Small intestine (tissue), 7 donors: ENCODE data around the gene SENP6. TPM values are rescaled to one million over a fixed set of nuclear protein-coding genes. Genes with fewer than 3 reads are reported as not detected.

Experiments
- DNase-seq, 2 donors: peaks; one replicate each; pipeline versions ENCODE4 v3.0.0 to v3.0.0-alpha.2; 2013
- FAIRE-seq: peaks from 2 replicates; lab custom pipeline; 2012; peaks lifted over from hg19 to GRCh38; lab: Jason Lieb, UNC
- H3K27ac ChIP-seq, 3 donors: one replicate each; pipeline ENCODE4 v1.5.1; 2013; ENCODE audit warnings: low read length in 2 of 3, mild to moderate bottlenecking in 2 of 3, control low read depth in 1 of 3, inconsistent platforms in 1 of 3, low read depth in 1 of 3, moderate library complexity in 1 of 3
- H3K27me3 ChIP-seq, 3 donors: one replicate each; pipeline ENCODE4 v1.6.1; 2013; ENCODE audit warnings: low read length in 3 of 3, inconsistent platforms in 1 of 3; ENCODE audit not compliant: control insufficient read depth in 3 of 3, insufficient read depth in 3 of 3
- H3K36me3 ChIP-seq, 3 donors: one replicate each; pipeline ENCODE4 v1.6.1; 2013; ENCODE audit warnings: low read length in 3 of 3, inconsistent platforms in 1 of 3, low read depth in 1 of 3, mild to moderate bottlenecking in 1 of 3, moderate library complexity in 1 of 3; ENCODE audit not compliant: control insufficient read depth in 3 of 3, insufficient read depth in 2 of 3
- H3K4me1 ChIP-seq, 3 donors: one replicate each; pipeline ENCODE4 v1.6.1; 2013; ENCODE audit warnings: low read length in 2 of 3, inconsistent platforms in 1 of 3, low read depth in 1 of 3, mild to moderate bottlenecking in 1 of 3, moderate library complexity in 1 of 3; ENCODE audit not compliant: control insufficient read depth in 3 of 3, insufficient read depth in 2 of 3
- H3K4me3 ChIP-seq, 3 donors: one replicate each; pipeline ENCODE4 v1.5.1; 2013; ENCODE audit warnings: low read length in 3 of 3, control low read depth in 1 of 3, inconsistent platforms in 1 of 3, low read depth in 1 of 3, mild to moderate bottlenecking in 1 of 3, moderate library complexity in 1 of 3
- H3K9me3 ChIP-seq, 2 donors: one replicate each; pipeline ENCODE4 v1.6.1; 2013; ENCODE audit warnings: low read depth in 1 of 2, low read length in 1 of 2; ENCODE audit not compliant: control insufficient read depth in 2 of 2, insufficient read depth in 1 of 2
- WGBS, 3 donors: extraction: QIAGEN DNeasy Blood & Tissue Kit; methylation state at CpG; one replicate each; pipeline ENCODE4 v1.1.7; 2013; 5-methylcytosine and 5-hydroxymethylcytosine counted together
- polyA plus RNA-seq, 4 donors: library from polyadenylated mRNA; stranded (reverse) in 3 of 4; unstranded in 1 of 4; fragments of 200-250 nt in 3 of 4; fragments of 120-200 nt in 1 of 4; gene quantifications; one replicate each; pipeline versions ENCODE4 v1.2.1 to v1.2.3, GENCODE V29; 2013
- donor health status: healthy with polysubstance abuse.
- donor health status: control.
- donor health status: control.
- donor health status: Bipolar disorder and iron deficiency.
- donor health status: healthy.

Gene SENP6
- polyA plus RNA-seq, 4 donors, result 25.3 to 87.2 (median 27.4) TPM

DNA sequence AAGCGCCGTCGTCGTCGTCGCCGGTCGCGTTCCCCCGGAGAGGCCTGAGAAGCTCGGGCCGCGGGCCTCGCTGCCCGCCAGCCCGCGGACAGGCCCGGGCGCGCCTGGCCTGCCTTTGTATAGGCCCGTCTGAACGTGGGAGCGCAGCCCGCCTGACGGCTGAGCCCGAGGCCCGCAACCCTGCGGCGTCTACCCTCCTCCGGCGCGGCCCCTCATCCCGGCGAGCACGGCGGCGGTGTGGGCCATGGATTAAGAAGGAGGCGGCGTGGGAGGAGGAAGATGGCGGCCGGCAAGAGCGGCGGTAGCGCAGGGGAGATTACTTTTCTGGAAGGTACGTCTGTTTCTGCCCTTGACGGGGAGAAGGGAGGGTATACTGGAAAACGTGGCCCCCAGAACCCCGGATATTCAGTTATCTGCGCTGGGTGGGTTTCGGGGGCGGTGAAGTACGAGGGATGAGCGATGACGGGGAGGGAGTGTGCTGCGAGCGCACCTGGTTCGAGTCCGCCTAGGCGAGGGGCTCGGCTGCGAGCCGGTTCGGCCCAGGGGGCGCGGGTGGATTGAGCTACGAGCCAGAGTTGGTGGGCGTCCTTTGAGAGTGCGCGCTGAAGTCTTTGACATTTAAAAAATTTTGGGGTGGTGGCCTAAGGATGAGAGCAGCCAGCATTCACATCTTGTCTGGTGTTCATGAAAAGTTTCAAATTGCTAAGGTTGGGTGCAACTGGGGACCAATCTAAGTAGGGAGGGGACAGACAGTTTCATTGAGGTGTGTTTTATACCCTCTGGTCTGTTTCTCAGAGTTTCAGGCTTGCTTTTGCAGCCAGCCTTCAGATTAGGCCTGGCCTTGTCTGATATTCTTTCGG is 796 bp downstream of the SENP6 start:
- H3K4me1 ChIP-seq, result peaks cover 2 to 16% (median 8%) of the 10 kb centered on the region in 3 donors
- H3K27ac ChIP-seq, result peak overlapping the region; percentile 97 to 100 (median 98)
- no peaks in the 10 kb centered on the region for H3K9me3 ChIP-seq
- no peaks in the 10 kb centered on the region for H3K27me3 ChIP-seq
- H3K4me3 ChIP-seq, result peak overlapping the region; percentile 75 to 99 (median 86)
- FAIRE-seq, result no peak
- H3K36me3 ChIP-seq, result peaks cover 0 to 10% (median 0%) of the 10 kb centered on the region in 3 donors
- peak in 1 of 2 donors; percentile 92 for DNase-seq
- WGBS, 3 donors, result 0% methylated on average over 61 to 70 of the region's 70 CpGs

GRCh38 chr6:75603106-75603420 is 1.4 kb downstream of the SENP6 start:
- Histone ChIP-seq H3K36me3 (peaks cover 0 to 11% (median 0%) of the 10 kb centered on the region in 3 donors), H3K4me1 (peaks cover 2 to 16% (median 8%) of the 10 kb centered on the region in 3 donors), H3K27ac (peak overlapping the region; percentile 48 to 100 (median 97)), H3K27me3 (no peaks in the 10 kb centered on the region), H3K4me3 (peak overlapping the region; percentile 75 to 99 (median 86)), H3K9me3 (no peaks in the 10 kb centered on the region)
- DNase-seq, result no peak
- FAIRE-seq, result no peak
- 0 to 3% (median 2%) methylated on average over 2 of the region's 2 CpGs for WGBS, 3 donors

GRCh38 chr6:75604294-75604693 is 2.6 kb downstream of the SENP6 start:
- no peaks in the 10 kb centered on the region for H3K27me3 ChIP-seq
- WGBS, 3 donors, result 92 to 96% (median 93%) methylated on average over 16 of the region's 16 CpGs
- peaks cover 0 to 13% (median 0%) of the 10 kb centered on the region in 3 donors for H3K36me3 ChIP-seq
- H3K27ac ChIP-seq, result no peak overlapping the region
- FAIRE-seq (no peak), DNase-seq (no peak)
- H3K4me3 ChIP-seq, result no peak overlapping the region
- peaks cover 2 to 16% (median 8%) of the 10 kb centered on the region in 3 donors for H3K4me1 ChIP-seq
- no peaks in the 10 kb centered on the region for H3K9me3 ChIP-seq

- H3K4me3 ChIP-seq, result no peak overlapping the region
- no peaks in the 10 kb centered on the region for H3K9me3 ChIP-seq
- peaks cover 0 to 13% (median 0%) of the 10 kb centered on the region in 3 donors for H3K36me3 ChIP-seq
- no peaks in the 10 kb centered on the region for H3K27me3 ChIP-seq
- 89 to 92% (median 92%) methylated on average over 4 of the region's 4 CpGs for WGBS, 3 donors
- FAIRE-seq (no peak), DNase-seq (no peak)
- H3K27ac ChIP-seq, result no peak overlapping the region
- H3K4me1 ChIP-seq, result peaks cover 2 to 18% (median 5%) of the 10 kb centered on the region in 3 donors
Measured at GRCh38 chr6:75605635-75606034, 4.0 kb downstream of the SENP6 start.

- Histone ChIP-seq H3K27ac (no peak overlapping the region), H3K4me1 (peaks cover 2 to 24% (median 8%) of the 10 kb centered on the region in 3 donors)
Measured at GRCh38 chr6:75608304-75608703, 6.6 kb downstream of the SENP6 start.

DNA sequence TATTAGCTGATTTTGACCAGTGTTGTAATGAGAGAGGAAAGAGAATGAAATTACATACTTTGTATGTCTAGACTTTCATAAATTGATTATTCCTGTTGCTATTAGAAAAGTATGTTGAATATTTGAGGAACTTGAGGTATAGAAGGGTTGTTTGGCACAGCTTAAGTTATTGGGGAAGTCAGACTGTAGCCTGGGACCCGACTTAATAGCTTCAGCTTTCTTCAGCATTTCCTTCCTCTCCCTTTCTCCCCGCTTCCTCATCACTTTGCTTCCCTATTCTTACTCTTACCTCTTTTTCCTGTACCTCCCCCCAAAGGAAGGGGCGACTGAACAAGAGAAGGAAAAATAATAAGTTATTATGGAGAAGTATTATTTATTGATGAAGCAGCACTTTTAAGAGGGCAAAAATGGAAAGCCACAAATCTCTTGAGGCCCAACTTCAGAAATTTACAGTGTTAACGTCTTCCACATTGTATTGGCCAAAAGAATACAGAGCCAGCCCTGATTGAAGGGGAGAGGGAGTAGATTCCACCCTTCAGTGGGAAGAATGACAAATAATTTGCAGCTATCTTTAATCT is 7.4 kb downstream of the SENP6 start:
- Histone ChIP-seq H3K4me3 (no peak overlapping the region), H3K27me3 (no peaks in the 10 kb centered on the region), H3K4me1 (peaks cover 2 to 21% (median 8%) of the 10 kb centered on the region in 3 donors), H3K36me3 (peaks cover 0 to 13% (median 0%) of the 10 kb centered on the region in 3 donors), H3K27ac (no peak overlapping the region), H3K9me3 (no peaks in the 10 kb centered on the region)
- DNase-seq, result no peak
- no peak for FAIRE-seq
- WGBS, 3 donors, result 55 to 77% (median 71%) methylated on average over 4 of the region's 4 CpGs

More at GRCh38 chr6:75608304-75608703, 6.6 kb downstream of the SENP6 start:
- DNase-seq (no peak), FAIRE-seq (no peak)
- H3K36me3 ChIP-seq, result peaks cover 0 to 13% (median 0%) of the 10 kb centered on the region in 3 donors
- H3K27me3 ChIP-seq, result no peaks in the 10 kb centered on the region
- no peaks in the 10 kb centered on the region for H3K9me3 ChIP-seq
- 86 to 89% (median 88%) methylated on average over 3 of the region's 3 CpGs for WGBS, 3 donors
- no peak overlapping the region for H3K4me3 ChIP-seq

- Histone ChIP-seq H3K4me3 (no peak overlapping the region), H3K27me3 (no peaks in the 10 kb centered on the region), H3K36me3 (peaks cover 0 to 6% (median 0%) of the 10 kb centered on the region in 3 donors), H3K4me1 (peaks cover 2 to 16% (median 8%) of the 10 kb centered on the region in 3 donors), H3K27ac (no peak overlapping the region), H3K9me3 (no peaks in the 10 kb centered on the region)
- 85 to 93% (median 86%) methylated on average over 6 of the region's 6 CpGs for WGBS, 3 donors
- DNase-seq (no peak), FAIRE-seq (no peak)
Measured at GRCh38 chr6:75609639-75610590, 8.2 kb downstream of the SENP6 start.
